GM21576 (cell line): ENCODE measurements around the gene GLRA2.

Experiments used
- ATAC-seq: cut with Tn5 transposase; IDR thresholded peaks from one replicate; pipeline ENCODE4 v1.9.1; 2021; ENCODE audit warnings: mild to moderate bottlenecking, moderate library complexity; ENCODE audit not compliant: unreplicated experiment

GLRA2 gene

GRCh38 chrX:14529290-14529989 is at the start of gene GLRA2:
GLRA2 (plus strand) TSS chrX:14529536; CDS start chrX:14530058, 522 bp downstream.
- no peak for ATAC-seq

- no peak for ATAC-seq
Observed at GRCh38 chrX:14489437-14489836, 39.9 kb upstream of the GLRA2 start.

DNA sequence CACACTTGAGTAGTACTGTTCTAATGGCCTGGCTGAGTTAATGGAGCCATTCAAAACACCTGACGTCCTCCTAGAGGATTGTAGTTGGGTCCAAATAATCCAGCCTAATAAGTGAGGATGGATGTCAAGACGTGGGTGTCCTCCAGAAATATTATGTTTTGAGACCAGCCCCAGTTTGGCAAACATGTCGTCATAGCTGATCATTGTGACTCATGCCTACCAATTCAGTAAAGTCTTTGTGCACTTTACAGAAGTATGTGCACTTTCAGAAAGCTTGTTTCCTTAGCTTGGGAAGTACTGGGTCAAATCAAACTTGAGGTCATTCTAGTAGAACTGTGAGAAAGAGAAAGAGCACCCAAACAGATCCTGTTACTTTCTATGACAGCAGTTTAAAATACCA is 37.6 kb upstream of the GLRA2 start:
- no peak for ATAC-seq

DNA sequence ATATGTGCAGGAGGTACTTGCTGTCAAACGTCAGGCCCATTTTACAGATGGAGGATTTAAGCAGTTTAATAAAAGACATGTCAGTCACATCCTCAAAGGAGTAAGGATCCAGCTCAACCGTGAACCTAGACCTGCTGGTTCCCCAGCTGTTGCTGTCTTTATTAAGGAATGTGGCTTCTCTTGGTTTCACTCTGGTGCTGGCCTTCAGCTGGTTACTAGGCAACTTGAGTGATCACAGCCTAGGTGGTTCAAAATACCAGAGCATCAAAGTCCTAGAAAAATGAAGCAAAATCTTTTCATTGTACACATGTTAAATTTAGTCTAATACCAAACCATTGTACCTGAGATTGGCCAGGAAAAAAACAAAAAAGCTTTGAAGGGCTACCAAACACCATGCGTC is 32.7 kb upstream of the GLRA2 start:
- ATAC-seq = peak; percentile 15

DNA sequence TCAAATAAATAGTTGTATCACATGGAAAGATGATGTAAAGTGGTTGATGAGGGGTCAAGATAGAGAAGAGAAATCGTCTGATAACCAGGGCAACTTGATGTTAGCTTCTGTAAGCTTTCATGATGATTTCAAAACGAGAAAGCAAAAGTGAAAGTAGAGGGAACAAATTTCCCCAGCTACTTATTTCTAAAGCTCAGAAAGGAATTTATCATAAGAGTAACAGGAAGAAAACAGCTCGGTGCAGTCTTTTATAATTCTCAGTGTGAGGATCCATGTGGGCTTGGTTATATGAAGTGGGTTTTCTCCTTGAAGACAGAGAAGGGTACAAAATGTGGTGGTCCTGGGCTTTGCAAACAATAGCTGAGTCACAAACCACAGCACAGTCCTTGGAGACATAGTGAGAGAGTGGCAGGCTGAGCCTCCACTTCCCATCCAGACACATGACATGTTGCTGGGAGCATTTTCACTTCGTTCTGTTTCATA is 32.1 kb upstream of the GLRA2 start:
- ATAC-seq = peak; percentile 73

DNA sequence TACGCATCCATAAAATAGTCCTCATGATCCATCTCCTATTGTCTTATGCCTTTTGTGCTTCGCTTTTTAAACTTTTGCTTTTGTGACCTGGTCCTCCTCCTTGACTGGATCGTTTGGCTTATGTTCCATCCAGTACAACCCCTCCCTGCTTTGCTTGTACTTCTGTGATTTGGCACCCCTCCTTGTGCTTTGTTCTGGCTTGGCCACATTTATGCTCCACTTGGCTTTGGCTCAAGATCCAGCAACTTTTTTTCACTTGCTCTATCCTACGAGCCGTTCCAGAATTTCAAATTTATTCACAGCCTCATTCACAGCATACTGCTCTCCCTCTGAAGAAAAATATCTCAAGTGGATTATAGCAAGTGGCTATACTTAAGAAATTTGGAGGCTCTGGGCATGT is 28.0 kb upstream of the GLRA2 start:
- no peak for ATAC-seq

DNA sequence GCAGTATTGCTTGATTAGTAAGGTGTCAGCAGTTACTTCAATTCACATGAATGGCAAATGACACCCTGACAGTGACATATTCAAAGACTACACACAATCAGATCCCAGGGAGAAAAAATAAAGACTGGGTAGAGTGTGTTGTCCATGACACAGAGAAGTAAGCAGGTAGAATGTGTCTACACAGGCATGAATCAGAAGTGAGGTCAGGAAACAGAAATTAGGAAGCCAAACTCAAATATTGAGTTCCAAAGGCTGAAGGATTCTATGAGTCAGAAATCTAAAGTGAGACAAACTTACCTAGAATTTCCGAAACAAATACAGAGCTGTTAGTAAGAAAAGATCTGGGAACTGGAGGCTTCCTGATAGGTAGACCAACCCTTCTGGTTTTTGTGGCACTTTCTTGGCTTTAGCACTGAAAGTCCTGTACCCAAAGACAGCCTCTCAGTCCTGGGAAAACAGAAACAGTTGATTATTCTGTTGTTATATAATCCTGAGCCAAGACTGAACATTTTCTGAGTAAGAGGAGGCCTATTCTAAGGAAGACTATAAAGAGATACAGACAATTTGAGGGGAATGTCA is 24.3 kb upstream of the GLRA2 start:
- ATAC-seq = no peak

DNA sequence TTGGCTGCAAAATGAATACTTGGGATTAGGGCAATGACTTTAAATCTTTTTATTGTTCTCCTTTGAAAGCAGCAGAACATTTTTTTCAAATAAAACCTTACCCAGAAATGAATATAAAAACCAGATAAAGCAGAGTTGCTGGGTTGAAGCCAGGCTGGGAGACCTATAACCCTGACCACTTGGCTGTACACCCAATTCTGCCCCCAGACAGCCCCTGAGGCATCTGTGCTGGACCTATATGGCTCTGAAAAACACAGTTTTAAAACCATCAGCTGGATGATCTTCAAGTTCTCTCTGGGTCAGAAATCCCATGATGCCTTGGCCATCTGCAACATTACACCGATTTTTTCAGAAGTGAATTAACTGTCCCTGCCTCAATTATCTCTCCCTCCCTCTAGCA is 23.7 kb upstream of the GLRA2 start:
- ATAC-seq = no peak

DNA sequence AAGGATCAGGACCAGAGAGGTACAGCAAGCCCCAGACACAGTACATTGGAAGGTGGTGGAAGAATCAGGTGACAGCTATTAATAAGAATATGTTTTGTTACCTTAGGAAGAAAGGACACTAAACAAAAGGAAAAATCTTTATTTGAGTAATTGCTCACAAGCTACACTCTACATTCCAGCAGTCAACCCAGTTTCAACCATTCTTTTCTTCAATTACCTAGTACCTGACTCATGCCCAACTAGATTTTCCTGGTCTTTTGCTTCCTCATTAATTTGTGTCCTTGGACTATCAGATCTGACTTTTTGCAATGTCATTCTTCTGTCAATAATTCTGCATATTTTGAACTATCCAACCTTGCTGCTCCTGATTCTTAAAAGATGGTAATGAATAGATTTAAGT is 22.5 kb upstream of the GLRA2 start:
- ATAC-seq = no peak

GRCh38 chrX:14508025-14508690 is 21.2 kb upstream of the GLRA2 start:
- no peak for ATAC-seq

GRCh38 chrX:14509325-14510057 is 19.8 kb upstream of the GLRA2 start:
- ATAC-seq = no peak

GRCh38 chrX:14528629-14529289 is 577 bp upstream of the GLRA2 start:
- no peak for ATAC-seq

DNA sequence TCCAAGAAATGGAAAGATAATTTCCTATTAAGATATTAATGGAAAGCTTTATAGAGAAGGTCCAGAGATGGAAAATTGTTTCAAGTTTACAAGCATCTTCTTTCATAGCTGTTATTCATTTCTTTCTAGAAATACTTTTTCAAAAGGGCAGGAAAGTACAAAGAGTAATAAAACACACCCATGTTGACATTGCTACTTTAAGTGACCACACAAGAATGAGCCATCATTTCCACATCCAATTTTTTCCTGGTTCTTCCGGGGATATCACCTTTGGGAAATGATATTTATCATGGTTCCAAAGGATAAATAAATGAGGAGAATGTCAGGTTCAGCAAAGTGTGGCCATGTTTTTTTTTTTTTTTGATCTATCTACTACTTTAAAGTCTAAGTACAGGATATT is 4.5 kb downstream of the GLRA2 start:
- ATAC-seq = no peak

GRCh38 chrX:14546190-14546589 is 16.9 kb downstream of the GLRA2 start:
- no peak for ATAC-seq

DNA sequence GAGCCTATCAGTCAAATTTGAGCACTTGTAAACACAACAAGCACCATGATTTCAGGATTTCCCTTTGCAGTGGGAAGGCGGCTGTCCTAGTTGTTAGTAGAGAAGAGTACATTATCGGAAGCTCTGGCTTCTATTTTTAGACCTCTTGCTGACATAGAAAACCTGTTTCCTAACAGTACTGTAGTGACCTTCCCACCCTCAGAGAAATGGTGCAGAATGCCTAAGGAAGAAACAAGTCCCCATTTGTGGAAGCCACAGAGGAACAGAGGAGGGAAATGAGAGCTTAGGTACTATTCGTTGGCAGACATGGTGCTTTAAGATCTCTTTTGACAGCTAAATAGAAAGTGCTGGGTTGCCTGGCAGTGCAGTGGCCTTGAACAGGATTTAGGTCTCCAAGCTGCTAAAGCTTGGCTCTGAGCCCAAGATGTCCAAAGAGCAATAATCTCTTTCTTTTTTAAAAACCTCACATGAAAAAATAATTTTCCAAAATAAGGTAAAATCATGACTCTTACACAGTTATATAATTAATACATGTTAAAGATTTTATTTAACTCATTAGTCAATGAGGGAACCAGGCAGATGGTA is 24.9 kb downstream of the GLRA2 start:
- no peak for ATAC-seq

DNA sequence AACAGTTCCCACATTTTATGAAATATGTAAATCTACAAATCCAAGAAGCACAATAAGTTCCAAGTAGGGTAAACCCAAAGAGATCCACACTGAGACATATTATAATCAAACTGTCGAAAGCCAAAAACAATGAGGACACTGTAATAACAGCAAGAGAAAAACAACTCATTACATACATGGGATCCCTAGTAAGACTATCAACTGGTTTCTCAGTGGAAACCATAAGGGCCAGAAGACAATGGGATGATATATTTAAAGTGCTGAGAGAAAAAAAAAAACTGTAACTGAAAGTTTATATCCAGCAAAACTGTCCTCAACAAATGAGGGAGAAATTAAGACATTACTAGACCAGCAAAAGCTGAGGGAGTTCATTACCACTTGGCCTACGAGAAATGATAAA is 34.7 kb downstream of the GLRA2 start:
- no peak for ATAC-seq

DNA sequence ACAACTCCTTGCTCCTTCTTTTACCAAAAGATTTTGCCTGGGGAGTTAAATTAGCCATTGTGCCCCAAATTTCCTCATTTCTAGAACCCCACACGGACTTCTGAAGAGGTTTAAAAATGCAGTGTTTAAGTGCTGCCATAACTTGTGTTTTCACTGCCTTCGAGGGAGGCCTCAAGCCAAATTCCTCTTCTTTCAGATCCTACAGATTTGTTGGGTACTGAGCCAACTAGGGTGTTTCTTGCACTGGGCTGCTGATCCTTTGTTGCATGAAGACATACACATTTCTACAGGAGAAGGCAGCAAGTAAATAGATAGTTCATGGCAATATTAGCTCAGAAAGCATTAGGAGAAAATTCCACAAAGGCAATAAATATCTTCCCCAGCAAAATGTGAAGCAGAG is 43.8 kb downstream of the GLRA2 start:
- ATAC-seq = no peak

- no peak for ATAC-seq
Observed at GRCh38 chrX:14581081-14581480, 51.7 kb downstream of the GLRA2 start.

DNA sequence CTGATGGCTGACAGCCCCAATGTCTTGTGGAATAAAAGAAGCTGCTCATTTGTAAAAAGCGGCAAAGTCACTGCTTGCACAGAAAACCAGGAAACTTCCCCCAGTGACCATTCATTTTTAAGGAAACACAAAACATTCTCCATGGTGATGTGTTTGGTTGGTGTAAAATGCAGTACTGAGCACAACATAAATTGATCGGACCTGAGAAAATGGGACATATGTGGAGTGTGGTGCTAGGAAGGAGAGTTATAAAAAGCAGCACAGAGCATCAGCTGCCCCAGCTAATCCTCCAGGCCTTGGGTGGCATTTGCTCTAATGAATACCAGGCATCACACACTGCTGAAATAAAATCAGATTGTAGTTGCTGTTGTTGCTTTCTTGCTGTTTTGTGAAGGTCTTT is 55.2 kb downstream of the GLRA2 start:
- no peak for ATAC-seq

DNA sequence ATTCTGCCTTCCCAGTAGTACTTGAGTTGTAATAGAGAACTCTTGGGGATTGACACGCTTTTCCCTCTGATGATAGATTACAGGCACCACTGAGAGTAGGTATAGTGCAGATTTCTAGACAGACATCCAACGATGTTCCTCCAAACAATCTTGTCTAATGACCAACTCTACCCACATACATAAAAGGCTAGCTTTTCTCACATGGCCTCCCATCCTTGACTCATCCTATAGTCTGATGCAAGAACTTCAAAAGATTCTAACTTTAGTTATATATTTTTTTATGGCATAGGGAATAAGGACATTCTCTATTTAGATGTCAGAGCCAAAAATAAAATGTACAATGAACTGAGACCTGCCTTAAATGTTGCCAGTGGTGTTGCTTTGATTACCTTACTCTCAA is 60.9 kb downstream of the GLRA2 start:
- ATAC-seq = no peak
